HCT116 (cell line): ENCODE results near the gene FAM118A. TPM values are rescaled to one million over a fixed set of nuclear protein-coding genes. Genes with fewer than 3 reads are reported as not detected.

Experiments used
- ATAC-seq: fragments of 200-7000 bp; cut with Tn5 transposase; 2 replicates; pipeline ENCODE4 v1.9.1; 2020; ENCODE audit warnings: mild to moderate bottlenecking, moderate library complexity
- BruUV-seq: library from RNA; stranded (reverse); fragments of 400-500 nt; replicated peaks from 2 replicates; lab custom pipeline; 2021; lab: Mats Ljungman, UMichigan
- CTCF ChIA-PET: fragments of 300-600 bp; sonication (Branson Sonifier 250); formaldehyde crosslinking; loops from one replicate; lab custom pipeline; 2021; ENCODE audit warnings: antibody characterized with exemption; lab: Charles Lee
- POLR2A ChIA-PET: fragments of 300-600, 350-600 bp; sonication (Branson Sonifier 250); formaldehyde crosslinking; loops from one replicate; lab custom pipeline; 2021; ENCODE audit warnings: antibody characterized with exemption; lab: Charles Lee
- RAD21 ChIA-PET, 2 experiments: fragments of 300-600 bp; sonication (Branson Sonifier 250); formaldehyde crosslinking; loops; one replicate each; lab custom pipeline; 2023; ENCODE audit warnings: low total read pairs in 2 of 2; ENCODE audit not compliant: uncharacterized antibody in 2 of 2, unreplicated experiment in 2 of 2, low non-redundant PET in 1 of 2; lab: Charles Lee
- DNase-seq: peaks from one replicate; pipeline ENCODE4 v3.0.0-alpha.2; 2010; ENCODE audit warnings: low read depth, low spot score
- H2AFZ ChIP-seq: fragments of 200-600 bp; shearing (Covaris generic), sonication (generic); 2 replicates; pipeline ENCODE4 v1.6.1; 2017; ENCODE audit warnings: low read depth, mixed run types, mixed read lengths, antibody characterized with exemption, low read length; ENCODE audit not compliant: poor library complexity, severe bottlenecking
- H3K27ac ChIP-seq: 2 replicates; pipeline ENCODE4 v1.5.1; 2012; ENCODE audit warnings: low read depth, low read length
- H3K27me3 ChIP-seq: fragments of 200-600 bp; sonication (generic); 2 replicates; pipeline ENCODE4 v1.6.1; 2016; ENCODE audit warnings: mixed run types, low read length, mixed read lengths; ENCODE audit not compliant: insufficient read depth
- H3K36me3 ChIP-seq, 2 experiments: fragments of 200-500 bp in 1 of 2; fragments of 200-600 bp in 1 of 2; sonication (Bioruptor generic) in 1 of 2; sonication (generic) in 1 of 2; 2 replicates each; pipeline versions ENCODE4 v1.5.1 to v1.6.1; 2014 to 2016; ENCODE audit warnings: low read length in 2 of 2, inconsistent platforms in 1 of 2, mixed read lengths in 1 of 2, mixed run types in 1 of 2; ENCODE audit not compliant: insufficient read depth in 2 of 2, control insufficient read depth in 1 of 2
- H3K4me1 ChIP-seq, 2 experiments: fragments of 200-600 bp in 1 of 2; sonication (generic) in 1 of 2; 2 replicates each; pipeline versions ENCODE4 v1.5.1 to v1.6.1; 2012 to 2017; ENCODE audit warnings: low read length in 2 of 2, inconsistent platforms in 1 of 2, mild to moderate bottlenecking in 1 of 2, mixed read lengths in 1 of 2, mixed run types in 1 of 2, moderate library complexity in 1 of 2; ENCODE audit not compliant: insufficient read depth in 2 of 2, control insufficient read depth in 1 of 2
- H3K4me2 ChIP-seq: fragments of 200-600 bp; sonication (generic); 2 replicates; pipeline ENCODE4 v1.6.1; 2017; ENCODE audit warnings: mixed run types, low read length, mixed read lengths
- H3K4me3 ChIP-seq, 2 experiments: fragments of 200-600 bp in 1 of 2; sonication (generic) in 1 of 2; replicated peaks in 1 of 2; 2 replicates each; pipeline ENCODE4 v1.5.1; 2011 to 2016; ENCODE audit warnings: low read length in 2 of 2, control low read depth in 1 of 2, low read depth in 1 of 2, mild to moderate bottlenecking in 1 of 2, mixed read lengths in 1 of 2, mixed run types in 1 of 2
- H3K79me2 ChIP-seq: fragments of 200-600 bp; sonication (generic); 2 replicates; pipeline ENCODE4 v1.6.1; 2017; ENCODE audit warnings: mild to moderate bottlenecking, mixed run types, low read length, moderate library complexity, mixed read lengths; ENCODE audit not compliant: insufficient read depth
- H3K9ac ChIP-seq: fragments of 200-600 bp; sonication (generic); 2 replicates; pipeline ENCODE4 v1.6.1; 2016; ENCODE audit warnings: low read length, mixed read lengths
- H3K9me2 ChIP-seq: fragments of 200-600 bp; sonication (generic), shearing (Covaris generic); 2 replicates; pipeline ENCODE4 v1.6.1; 2017; ENCODE audit warnings: mixed run types, mild to moderate bottlenecking, moderate library complexity; ENCODE audit not compliant: insufficient read depth
- H3K9me3 ChIP-seq, 2 experiments: fragments of 200-500 bp in 1 of 2; fragments of 200-600 bp in 1 of 2; sonication (Bioruptor generic) in 1 of 2; sonication (generic) in 1 of 2; 2 replicates each; pipeline ENCODE4 v1.6.1; 2014 to 2017; ENCODE audit warnings: low read length in 2 of 2, mixed read lengths in 2 of 2, inconsistent platforms in 1 of 2, low read depth in 1 of 2, mild to moderate bottlenecking in 1 of 2, mixed run types in 1 of 2, moderate library complexity in 1 of 2; ENCODE audit not compliant: control insufficient read depth in 1 of 2, insufficient read depth in 1 of 2
- H4K20me1 ChIP-seq: fragments of 200-600 bp; sonication (generic), shearing (Covaris generic); 2 replicates; pipeline ENCODE4 v1.6.1; 2017; ENCODE audit warnings: mixed run types, mild to moderate bottlenecking, moderate library complexity; ENCODE audit not compliant: insufficient read depth
- EGR1 ChIP-seq: IDR thresholded peaks from 2 replicates; pipeline ENCODE4 v1.6.1; 2012; ENCODE audit warnings: low read depth
- ELF1 ChIP-seq: IDR thresholded peaks from 2 replicates; pipeline ENCODE4 v1.6.1; 2012; ENCODE audit warnings: low read depth, borderline replicate concordance
- EZH2 ChIP-seq: fragments of 200-600 bp; sonication (generic); IDR thresholded peaks from 2 replicates; pipeline ENCODE4 v1.6.1; 2017; ENCODE audit warnings: antibody characterized with exemption, mixed run types
- RAD21 ChIP-seq: IDR thresholded peaks from 2 replicates; pipeline ENCODE4 v1.6.1; 2012; ENCODE audit warnings: low read depth, mild to moderate bottlenecking
- TCF7L2 ChIP-seq: IDR thresholded peaks from 2 replicates; pipeline ENCODE4 v1.7.0; 2011; ENCODE audit warnings: borderline replicate concordance, inconsistent platforms; ENCODE audit not compliant: insufficient read depth, insufficient read length; ENCODE audit errors: extremely low read depth
- YY1 ChIP-seq: IDR thresholded peaks from 2 replicates; pipeline ENCODE4 v1.6.1; 2011; ENCODE audit warnings: low read length, low read depth, moderate library complexity, mild to moderate bottlenecking; ENCODE audit not compliant: insufficient replicate concordance; ENCODE audit errors: extremely low read depth
- intact Hi-C: fragments of 100-400 bp; cut with micrococcal nuclease; formaldehyde crosslinking; loops from 2 replicates; pipeline ENCODE4 v1.10.0; 2022
- total RNA-seq: library from RNA; stranded (reverse); gene quantifications from one replicate; pipeline ENCODE4 v1.2.1, GENCODE V29; 2021; ENCODE audit not compliant: unreplicated experiment
- TF ChIP-seq, protein P1 (sequence below), 3 experiments: fragments of 200-600 bp in 1 of 3; sonication (generic) in 1 of 3; IDR thresholded peaks in 2 of 3; conservative IDR thresholded peaks in 1 of 3; 2 replicates each; pipeline ENCODE4 v1.5.1; 2012 to 2017; ENCODE audit warnings: low read depth in 2 of 3, low read length in 2 of 3, antibody characterized with exemption in 1 of 3, borderline replicate concordance in 1 of 3, control low read depth in 1 of 3, mild to moderate bottlenecking in 1 of 3, mixed read lengths in 1 of 3, mixed run types in 1 of 3, moderate library complexity in 1 of 3; ENCODE audit not compliant: insufficient read depth in 1 of 3
- TF ChIP-seq, protein P2 (sequence below): IDR thresholded peaks from 2 replicates; pipeline ENCODE4 v1.6.1; 2012

FAM118A gene
- total RNA-seq, 1 experiment from 2014 or later: 43.2 TPM

DNA sequence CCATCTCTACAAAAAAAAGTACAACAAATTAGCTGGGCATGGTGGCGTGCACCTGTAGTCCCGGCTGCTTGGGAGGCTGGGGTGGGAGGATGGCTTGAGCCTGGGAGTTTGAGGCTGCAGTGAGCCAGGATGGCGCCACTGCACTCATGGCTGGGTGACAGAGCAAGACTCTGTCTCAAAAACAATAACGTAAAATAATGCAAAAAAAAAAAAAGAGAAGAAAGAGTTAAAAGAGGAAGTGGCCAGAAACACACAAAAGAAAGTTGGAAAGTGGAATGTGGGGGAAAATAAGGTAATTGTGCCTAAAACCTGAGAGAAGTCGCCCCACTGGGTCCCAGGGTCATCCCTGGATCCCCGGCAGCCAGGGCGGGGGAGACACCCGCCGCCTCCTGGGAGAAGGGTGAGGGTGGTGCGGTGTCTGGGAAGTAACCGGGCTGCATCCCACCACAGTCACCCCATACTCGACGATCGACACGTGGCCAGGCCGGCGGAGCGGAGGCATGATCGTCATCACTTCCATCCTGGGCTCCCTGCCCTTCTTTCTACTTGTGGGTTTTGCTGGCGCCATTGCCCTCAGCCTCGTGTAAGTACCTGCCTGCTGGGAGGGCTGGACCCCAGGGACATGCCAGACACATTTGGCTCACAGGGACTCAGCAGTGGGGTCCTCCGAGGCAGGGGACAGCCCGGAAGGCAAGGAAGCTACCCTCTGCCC, 16.8 kb upstream of the FAM118A start:
- ChIA-PET POLR2A (no interaction called here), RAD21 (no interaction called here), CTCF (no interaction called here)
- H3K9me3 ChIP-seq: no peaks in the 10 kb centered on the region
- TF ChIP-seq, protein P1, sequence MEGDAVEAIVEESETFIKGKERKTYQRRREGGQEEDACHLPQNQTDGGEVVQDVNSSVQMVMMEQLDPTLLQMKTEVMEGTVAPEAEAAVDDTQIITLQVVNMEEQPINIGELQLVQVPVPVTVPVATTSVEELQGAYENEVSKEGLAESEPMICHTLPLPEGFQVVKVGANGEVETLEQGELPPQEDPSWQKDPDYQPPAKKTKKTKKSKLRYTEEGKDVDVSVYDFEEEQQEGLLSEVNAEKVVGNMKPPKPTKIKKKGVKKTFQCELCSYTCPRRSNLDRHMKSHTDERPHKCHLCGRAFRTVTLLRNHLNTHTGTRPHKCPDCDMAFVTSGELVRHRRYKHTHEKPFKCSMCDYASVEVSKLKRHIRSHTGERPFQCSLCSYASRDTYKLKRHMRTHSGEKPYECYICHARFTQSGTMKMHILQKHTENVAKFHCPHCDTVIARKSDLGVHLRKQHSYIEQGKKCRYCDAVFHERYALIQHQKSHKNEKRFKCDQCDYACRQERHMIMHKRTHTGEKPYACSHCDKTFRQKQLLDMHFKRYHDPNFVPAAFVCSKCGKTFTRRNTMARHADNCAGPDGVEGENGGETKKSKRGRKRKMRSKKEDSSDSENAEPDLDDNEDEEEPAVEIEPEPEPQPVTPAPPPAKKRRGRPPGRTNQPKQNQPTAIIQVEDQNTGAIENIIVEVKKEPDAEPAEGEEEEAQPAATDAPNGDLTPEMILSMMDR (IDR thresholded peaks at IDR 0.05 in 2 of 3, conservative IDR thresholded peaks at IDR 0.05 in 1 of 3; ENCODE audit: borderline replicate concordance in 1 of 3, insufficient read depth in 1 of 3, low read depth in 2 of 3, low read length in 2 of 3): no peak
- TF ChIP-seq TCF7L2: no peak
- TF ChIP-seq EZH2: no peak
- no peak for TF ChIP-seq ELF1
- TF ChIP-seq, protein P2, sequence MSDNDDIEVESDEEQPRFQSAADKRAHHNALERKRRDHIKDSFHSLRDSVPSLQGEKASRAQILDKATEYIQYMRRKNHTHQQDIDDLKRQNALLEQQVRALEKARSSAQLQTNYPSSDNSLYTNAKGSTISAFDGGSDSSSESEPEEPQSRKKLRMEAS: no peak
- no peak for TF ChIP-seq EGR1
- no peak for TF ChIP-seq RAD21
- no peak for TF ChIP-seq YY1
- H4K20me1 ChIP-seq: no peaks in the 10 kb centered on the region
- H3K9me2 ChIP-seq: no peaks in the 10 kb centered on the region
- H3K9ac ChIP-seq: no peak overlapping the region
- H3K27ac ChIP-seq: no peak overlapping the region
- H2AFZ ChIP-seq: no peak overlapping the region
- no peaks in the 10 kb centered on the region for H3K79me2 ChIP-seq
- no peaks in the 10 kb centered on the region for H3K27me3 ChIP-seq
- no peak overlapping the region for H3K4me3 ChIP-seq
- no peak for ATAC-seq
- intact Hi-C loops: no loop called here
- peaks cover 9 to 22% of the 10 kb centered on the region in 2 experiments; a peak in 3 of 4 replicates for H3K4me1 ChIP-seq
- BruUV-seq: no TSS peak
- H3K36me3 ChIP-seq: no peaks in the 10 kb centered on the region
- DNase-seq: no peak
- H3K4me2 ChIP-seq: no peak overlapping the region
